Fibroblast of pulmonary artery (primary cell): ENCODE data around the gene GADD45GIP1.
"Not testable (repeated sequence)": the region's sequence is repeated elsewhere in the genome, so short reads cannot be mapped to it uniquely, and the experiment has no call there.

ENCODE experiments used
- DNase-seq: peaks from one replicate; pipeline ENCODE4 v3.0.0-alpha.2; 2010; ENCODE audit warnings: low read depth
- H3K4me3 ChIP-seq: replicated peaks from 2 replicates; pipeline ENCODE4 v1.5.1; 2011; ENCODE audit warnings: low read depth, mild to moderate bottlenecking, control low read depth, low read length, moderate library complexity
- CTCF ChIP-seq: IDR thresholded peaks from 2 replicates; pipeline ENCODE4 v1.5.1; 2011; ENCODE audit warnings: mild to moderate bottlenecking, control low read depth, low read length, inconsistent platforms; ENCODE audit errors: missing control alignments

The GADD45GIP1 gene

GRCh38 chr19:12959481-12959880 is 2.5 kb upstream of the GADD45GIP1 start:
- H3K4me3 ChIP-seq = no peak overlapping the region
- TF ChIP-seq CTCF = no peak
- DNase-seq = no peak

GRCh38 chr19:12957389-12957952 is 448 bp upstream of the GADD45GIP1 start:
- not testable (repeated sequence) for DNase-seq
- H3K4me3 ChIP-seq = peak overlapping the region; percentile 93

- peak overlapping the region; percentile 93 for H3K4me3 ChIP-seq
- TF ChIP-seq CTCF = no peak
- DNase-seq = no peak
Measured at GRCh38 chr19:12955996-12956395, 1.0 kb downstream of the GADD45GIP1 start.

- not testable (repeated sequence) for DNase-seq
- peak overlapping the region; percentile 93 for H3K4me3 ChIP-seq
Measured at GRCh38 chr19:12955575-12955974, 1.4 kb downstream of the GADD45GIP1 start.

GRCh38 chr19:12954612-12954962 is 2.4 kb downstream of the GADD45GIP1 start:
- no peak for DNase-seq
- no peak for TF ChIP-seq CTCF
- no peak overlapping the region for H3K4me3 ChIP-seq

GRCh38 chr19:12953799-12954611 is 3.0 kb downstream of the GADD45GIP1 start:
- no peak for DNase-seq
- H3K4me3 ChIP-seq = no peak overlapping the region
- no peak for TF ChIP-seq CTCF

GRCh38 chr19:12953138-12953798 is 3.8 kb downstream of the GADD45GIP1 start:
- DNase-seq = no peak
- TF ChIP-seq CTCF = no peak
- peak overlapping the region; percentile 3 for H3K4me3 ChIP-seq
